Spleen (tissue), 7 donors: ENCODE results near the gene ATP5F1D.

Experiments used
- POLR2A ChIP-seq, 3 donors: fragments of 450-650 bp; IDR thresholded peaks; one replicate each; pipeline ENCODE4 v1.5.1; 2017; ENCODE audit warnings: antibody characterized with exemption in 3 of 3, mild to moderate bottlenecking in 1 of 3
- POLR2AphosphoS5 ChIP-seq, 3 donors: sonication (generic); formaldehyde crosslinking; IDR thresholded peaks; one replicate each; pipeline ENCODE4 v1.5.1; 2017; ENCODE audit warnings: antibody characterized with exemption in 3 of 3
- TF ChIP-seq, protein P1 (sequence below), 11 experiments: fragments of 200-600 bp in 7 of 11; fragments of 450-650 bp in 4 of 11; sonication (generic) in 4 of 11; IDR thresholded peaks in 8 of 11; conservative IDR thresholded peaks in 3 of 11; 1 replicate in 7 of 11; 2 replicates in 4 of 11; pipeline versions ENCODE4 v1.4.0 to v1.8.0; 2016 to 2021; ENCODE audit warnings: antibody characterized with exemption in 11 of 11, inconsistent platforms in 4 of 11, mild to moderate bottlenecking in 1 of 11
- donor health status: DM: no; HTN: no; CAD: no; lungs with moderate emphysema.
- donor health status: DM: no; HTN: no; CAD: no.
- donor health status: DM: no; HTN: no; CAD: no.

DNA sequence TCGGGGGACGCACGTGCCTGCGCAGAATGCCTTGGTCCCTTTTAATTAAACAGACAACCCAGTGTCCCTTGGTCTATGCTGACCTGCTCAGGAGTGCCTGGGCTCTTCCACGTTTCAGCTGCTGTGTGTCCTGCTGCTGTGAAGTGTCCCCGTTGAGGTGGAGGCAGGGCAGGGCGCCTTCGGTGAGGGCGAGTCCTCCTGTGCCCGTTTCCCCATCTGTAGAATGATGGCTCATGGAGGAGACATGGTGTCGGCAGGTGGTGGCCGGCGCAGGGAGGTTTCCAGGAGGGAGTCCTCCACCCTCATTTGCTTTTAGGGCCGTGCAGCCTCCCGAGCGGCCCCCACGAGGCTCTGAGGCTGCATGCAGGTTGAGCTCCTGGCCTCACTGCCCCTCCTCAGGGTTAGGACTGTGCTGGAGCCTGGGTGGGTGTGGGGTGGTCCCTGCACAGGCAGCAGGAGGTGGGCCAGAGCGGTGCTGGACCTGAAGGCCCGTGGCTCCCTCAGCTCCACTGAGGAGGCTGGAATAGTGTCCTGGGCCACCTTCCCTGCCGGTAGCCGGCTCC, 27.2 kb upstream of the ATP5F1D start:
- TF ChIP-seq, protein P1, sequence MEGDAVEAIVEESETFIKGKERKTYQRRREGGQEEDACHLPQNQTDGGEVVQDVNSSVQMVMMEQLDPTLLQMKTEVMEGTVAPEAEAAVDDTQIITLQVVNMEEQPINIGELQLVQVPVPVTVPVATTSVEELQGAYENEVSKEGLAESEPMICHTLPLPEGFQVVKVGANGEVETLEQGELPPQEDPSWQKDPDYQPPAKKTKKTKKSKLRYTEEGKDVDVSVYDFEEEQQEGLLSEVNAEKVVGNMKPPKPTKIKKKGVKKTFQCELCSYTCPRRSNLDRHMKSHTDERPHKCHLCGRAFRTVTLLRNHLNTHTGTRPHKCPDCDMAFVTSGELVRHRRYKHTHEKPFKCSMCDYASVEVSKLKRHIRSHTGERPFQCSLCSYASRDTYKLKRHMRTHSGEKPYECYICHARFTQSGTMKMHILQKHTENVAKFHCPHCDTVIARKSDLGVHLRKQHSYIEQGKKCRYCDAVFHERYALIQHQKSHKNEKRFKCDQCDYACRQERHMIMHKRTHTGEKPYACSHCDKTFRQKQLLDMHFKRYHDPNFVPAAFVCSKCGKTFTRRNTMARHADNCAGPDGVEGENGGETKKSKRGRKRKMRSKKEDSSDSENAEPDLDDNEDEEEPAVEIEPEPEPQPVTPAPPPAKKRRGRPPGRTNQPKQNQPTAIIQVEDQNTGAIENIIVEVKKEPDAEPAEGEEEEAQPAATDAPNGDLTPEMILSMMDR (IDR thresholded peaks at IDR 0.05 in 8 of 11, conservative IDR thresholded peaks at IDR 0.05 in 3 of 11), result no peak
- no peak for TF ChIP-seq POLR2AphosphoS5 (IDR thresholded peaks at IDR 0.05)
- TF ChIP-seq POLR2A (IDR thresholded peaks at IDR 0.05), result no peak
